ENCODE measurements around the gene GASK1B.

Gene GASK1B

DNA sequence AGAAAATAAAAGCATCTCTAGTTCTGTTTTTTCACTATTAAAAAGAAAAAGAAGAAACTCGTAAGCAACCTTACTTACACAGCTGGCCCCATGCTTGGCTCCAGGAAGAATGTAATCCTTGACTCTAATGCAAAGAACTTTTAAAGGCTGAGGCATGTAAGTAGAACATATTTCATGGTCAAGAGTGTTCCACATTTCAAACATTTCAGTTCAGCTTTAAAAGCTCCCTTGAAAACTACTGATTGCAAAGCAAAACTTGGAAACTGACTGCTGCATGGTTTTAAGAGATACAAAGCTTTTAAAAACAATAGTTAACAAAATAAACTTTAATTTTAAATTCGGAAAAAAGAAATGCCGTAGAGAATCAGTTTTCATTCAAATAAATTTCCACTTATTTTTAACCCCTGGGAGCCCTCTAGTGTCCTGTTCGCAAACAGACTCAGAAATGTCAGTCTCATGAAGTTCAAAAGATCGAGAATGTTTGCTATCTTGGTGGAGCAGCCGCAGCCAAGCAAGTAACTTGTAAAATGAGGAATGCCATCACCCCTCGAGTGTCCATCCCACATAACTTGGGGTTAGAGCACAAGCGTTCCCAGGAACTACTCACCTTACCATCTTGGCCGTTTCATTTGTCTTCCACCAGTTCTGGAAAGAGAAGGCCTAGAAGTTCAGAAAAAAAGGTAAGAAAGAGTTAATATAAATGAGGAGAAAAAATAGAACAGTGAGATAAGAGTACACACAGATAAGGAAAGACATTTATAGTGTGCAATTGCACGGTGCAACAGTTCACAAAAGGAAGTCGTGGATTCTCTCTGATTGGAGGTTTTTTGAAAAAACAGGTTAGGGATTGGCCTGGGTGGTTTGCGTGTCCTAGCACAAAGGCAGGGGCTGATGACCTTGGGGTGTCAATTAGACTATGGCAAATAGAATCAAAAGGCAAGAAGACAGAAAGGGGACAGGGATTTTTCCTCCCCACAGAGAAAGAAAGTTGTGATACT, at the start of gene GASK1B:
Gene GASK1B (minus strand): TSS at position 765 of the 998 bp plus-strand sequence. CDS start 1,650 bp downstream, outside the sequence.
- Histone ChIP-seq H3K36me3 (ENCODE audit: control insufficient read depth, insufficient read depth, low read length) (no peaks in the 10 kb centered on the region), H3K27me3 (ENCODE audit: control insufficient read depth, insufficient read depth, low read length) (no peaks in the 10 kb centered on the region), H3K9ac (ENCODE audit: low read depth, low read length) (no peak within 1 kb of the TSS), H3K27ac (ENCODE audit: low read depth, low read length) (peak within 1 kb of the TSS; percentile 43), H3K9me3 (ENCODE audit: control insufficient read depth, insufficient read depth, low read length) (no peaks in the 10 kb centered on the region), H3K4me3 (ENCODE audit: low read depth, low read length) (no peak within 1 kb of the TSS; the same call in 1 of the 2 replicates), H3K4me1 (ENCODE audit: control insufficient read depth, insufficient read depth, low read length) (peaks cover 5% of the 10 kb centered on the region)

DNA sequence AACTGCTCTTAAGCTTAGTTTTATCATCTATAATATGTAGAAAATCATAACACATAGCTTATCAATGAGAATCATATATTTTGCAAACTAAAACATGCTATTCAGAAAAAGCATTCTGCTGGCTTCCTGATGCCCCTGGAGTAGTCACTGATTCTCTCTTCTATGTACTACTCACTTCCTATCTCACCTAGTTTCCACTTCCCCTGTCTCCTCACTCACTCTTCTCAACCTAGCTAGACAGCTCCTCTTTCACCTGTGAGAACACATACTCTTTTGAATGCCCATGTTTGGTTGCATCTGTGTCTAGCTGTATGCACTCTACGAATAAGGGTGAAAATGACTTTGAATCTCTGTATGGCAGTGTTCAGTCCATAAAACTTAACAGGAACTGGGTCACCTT, 46.8 kb upstream of the GASK1B start:
- Histone ChIP-seq H3K27ac (ENCODE audit: low read depth, low read length) (no peak overlapping the region), H3K36me3 (ENCODE audit: control insufficient read depth, insufficient read depth, low read length) (no peaks in the 10 kb centered on the region), H3K27me3 (ENCODE audit: control insufficient read depth, insufficient read depth, low read length) (no peaks in the 10 kb centered on the region), H3K9ac (ENCODE audit: low read depth, low read length) (no peak overlapping the region), H3K9me3 (ENCODE audit: control insufficient read depth, insufficient read depth, low read length) (no peaks in the 10 kb centered on the region), H3K4me1 (ENCODE audit: control insufficient read depth, insufficient read depth, low read length) (peaks cover 12% of the 10 kb centered on the region), H3K4me3 (ENCODE audit: low read depth, low read length) (no peak overlapping the region)

- Histone ChIP-seq H3K9ac (ENCODE audit: low read depth, low read length) (no peak overlapping the region), H3K4me1 (ENCODE audit: control insufficient read depth, insufficient read depth, low read length) (peaks cover 12% of the 10 kb centered on the region), H3K36me3 (ENCODE audit: control insufficient read depth, insufficient read depth, low read length) (no peaks in the 10 kb centered on the region), H3K27ac (ENCODE audit: low read depth, low read length) (no peak overlapping the region), H3K4me3 (ENCODE audit: low read depth, low read length) (no peak overlapping the region), H3K27me3 (ENCODE audit: control insufficient read depth, insufficient read depth, low read length) (no peaks in the 10 kb centered on the region), H3K9me3 (ENCODE audit: control insufficient read depth, insufficient read depth, low read length) (no peaks in the 10 kb centered on the region)
Observed at GRCh38 chr4:158217763-158218162, 44.9 kb upstream of the GASK1B start.

GRCh38 chr4:158214856-158215255, 42.0 kb upstream of the GASK1B start:
- peaks cover 12% of the 10 kb centered on the region for H3K4me1 ChIP-seq (ENCODE audit: control insufficient read depth, insufficient read depth, low read length)
- H3K9ac ChIP-seq (ENCODE audit: low read depth, low read length) = no peak overlapping the region
- H3K27ac ChIP-seq (ENCODE audit: low read depth, low read length) = no peak overlapping the region
- no peaks in the 10 kb centered on the region for H3K27me3 ChIP-seq (ENCODE audit: control insufficient read depth, insufficient read depth, low read length)
- no peaks in the 10 kb centered on the region for H3K9me3 ChIP-seq (ENCODE audit: control insufficient read depth, insufficient read depth, low read length)
- H3K4me3 ChIP-seq (ENCODE audit: low read depth, low read length) = no peak overlapping the region
- no peaks in the 10 kb centered on the region for H3K36me3 ChIP-seq (ENCODE audit: control insufficient read depth, insufficient read depth, low read length)

DNA sequence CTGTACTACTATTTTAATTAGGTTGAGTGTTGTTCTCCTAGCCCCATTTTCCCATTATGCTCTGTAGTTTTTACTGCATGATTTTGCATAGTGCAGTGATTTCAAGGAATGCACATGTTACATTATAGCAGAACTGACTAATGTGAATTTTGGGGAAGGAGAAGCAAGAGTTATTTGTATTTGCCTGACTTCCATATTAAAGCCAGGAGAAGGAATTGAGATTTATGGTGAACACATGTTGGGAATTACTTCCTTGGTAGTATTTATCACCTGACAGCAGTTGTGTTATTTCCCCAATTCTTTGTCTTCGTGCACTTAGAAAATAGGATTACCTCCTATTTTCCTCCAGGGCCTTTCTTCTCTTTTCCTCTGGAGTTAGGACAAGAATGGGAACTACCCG, 40.6 kb upstream of the GASK1B start:
- Histone ChIP-seq H3K4me1 (ENCODE audit: control insufficient read depth, insufficient read depth, low read length) (peaks cover 6% of the 10 kb centered on the region), H3K9ac (ENCODE audit: low read depth, low read length) (no peak overlapping the region), H3K4me3 (ENCODE audit: low read depth, low read length) (no peak overlapping the region), H3K27me3 (ENCODE audit: control insufficient read depth, insufficient read depth, low read length) (no peaks in the 10 kb centered on the region), H3K27ac (ENCODE audit: low read depth, low read length) (no peak overlapping the region), H3K36me3 (ENCODE audit: control insufficient read depth, insufficient read depth, low read length) (no peaks in the 10 kb centered on the region), H3K9me3 (ENCODE audit: control insufficient read depth, insufficient read depth, low read length) (no peaks in the 10 kb centered on the region)

- Histone ChIP-seq H3K36me3 (ENCODE audit: control insufficient read depth, insufficient read depth, low read length) (no peaks in the 10 kb centered on the region), H3K9me3 (ENCODE audit: control insufficient read depth, insufficient read depth, low read length) (no peaks in the 10 kb centered on the region), H3K4me3 (ENCODE audit: low read depth, low read length) (peak overlapping the region; percentile 60), H3K27ac (ENCODE audit: low read depth, low read length) (peak overlapping the region; percentile 75), H3K9ac (ENCODE audit: low read depth, low read length) (no peak overlapping the region), H3K4me1 (ENCODE audit: control insufficient read depth, insufficient read depth, low read length) (peaks cover 6% of the 10 kb centered on the region), H3K27me3 (ENCODE audit: control insufficient read depth, insufficient read depth, low read length) (no peaks in the 10 kb centered on the region)
Observed at GRCh38 chr4:158211222-158211621, 38.4 kb upstream of the GASK1B start.

DNA sequence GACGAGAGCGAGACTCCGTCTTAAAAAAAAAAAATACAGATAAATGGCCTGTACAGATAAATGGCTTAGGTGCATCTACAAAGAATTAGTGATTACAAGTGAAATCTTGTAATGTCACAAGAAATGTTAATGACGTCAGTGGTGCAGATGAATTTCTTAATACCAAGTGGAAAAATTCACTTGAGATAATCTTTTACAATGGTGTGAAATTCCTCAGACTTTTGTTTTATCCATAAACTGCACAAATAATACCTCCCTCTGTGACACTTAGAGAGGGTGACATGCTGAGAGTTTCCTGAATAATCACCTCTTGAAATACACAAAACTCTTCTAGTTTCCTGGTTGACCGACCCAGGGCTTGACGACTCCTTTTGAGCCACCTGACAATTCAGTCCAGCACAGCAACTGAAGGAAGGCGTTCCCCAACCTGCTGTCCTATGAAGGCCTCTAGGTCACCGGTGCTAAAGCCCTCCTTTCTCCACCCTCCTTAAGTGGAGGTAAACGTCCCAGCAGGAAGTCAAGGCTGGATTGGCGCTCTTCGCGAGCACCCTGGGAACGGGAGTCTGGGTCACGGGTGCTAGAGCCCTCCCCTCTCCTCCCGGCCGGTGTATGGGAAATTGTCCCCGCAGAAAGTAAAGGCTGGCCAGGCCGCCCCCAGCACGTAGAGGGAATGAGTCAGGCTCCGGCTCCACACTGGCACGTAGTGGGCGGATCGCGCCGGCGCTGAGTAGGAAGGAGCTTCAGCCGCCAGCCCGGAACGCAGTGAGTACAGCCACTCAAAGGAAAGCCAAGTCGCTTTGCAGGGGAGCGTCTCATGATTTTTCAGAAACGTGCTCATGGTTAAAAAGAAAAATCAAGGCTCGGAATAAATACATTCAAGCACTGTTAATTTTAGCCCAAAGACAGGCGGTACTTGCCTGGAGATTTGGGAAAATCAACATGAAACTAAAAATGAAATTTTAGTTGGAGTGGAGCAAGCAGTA, 37.3 kb upstream of the GASK1B start, which contains the start of gene TMEM144:
Gene TMEM144 (plus strand): TSS at position 662 of the 983 bp plus-strand sequence. CDS start 2,182 bp downstream, outside the sequence.
- H3K27me3 ChIP-seq (ENCODE audit: control insufficient read depth, insufficient read depth, low read length) = no peaks in the 10 kb centered on the region
- peak within 1 kb of the TSS; percentile 65 for H3K9ac ChIP-seq (ENCODE audit: low read depth, low read length)
- H3K36me3 ChIP-seq (ENCODE audit: control insufficient read depth, insufficient read depth, low read length) = no peaks in the 10 kb centered on the region
- no peaks in the 10 kb centered on the region for H3K9me3 ChIP-seq (ENCODE audit: control insufficient read depth, insufficient read depth, low read length)
- peaks cover 6% of the 10 kb centered on the region for H3K4me1 ChIP-seq (ENCODE audit: control insufficient read depth, insufficient read depth, low read length)
- peak within 1 kb of the TSS; percentile 60 for H3K4me3 ChIP-seq (ENCODE audit: low read depth, low read length)
- peak within 1 kb of the TSS; percentile 75 for H3K27ac ChIP-seq (ENCODE audit: low read depth, low read length)

- H3K4me1 ChIP-seq (ENCODE audit: control insufficient read depth, insufficient read depth, low read length) = peaks cover 6% of the 10 kb centered on the region
- no peaks in the 10 kb centered on the region for H3K36me3 ChIP-seq (ENCODE audit: control insufficient read depth, insufficient read depth, low read length)
- H3K4me3 ChIP-seq (ENCODE audit: low read depth, low read length) = no peak overlapping the region
- H3K27me3 ChIP-seq (ENCODE audit: control insufficient read depth, insufficient read depth, low read length) = no peaks in the 10 kb centered on the region
- no peak overlapping the region for H3K27ac ChIP-seq (ENCODE audit: low read depth, low read length)
- H3K9me3 ChIP-seq (ENCODE audit: control insufficient read depth, insufficient read depth, low read length) = no peaks in the 10 kb centered on the region
- no peak overlapping the region for H3K9ac ChIP-seq (ENCODE audit: low read depth, low read length)
Observed at GRCh38 chr4:158208963-158209640, 36.3 kb upstream of the GASK1B start.

- H3K27ac ChIP-seq (ENCODE audit: low read depth, low read length) = no peak overlapping the region
Observed at GRCh38 chr4:158203929-158204328, 31.1 kb upstream of the GASK1B start.

GRCh38 chr4:158203436-158203835, 30.6 kb upstream of the GASK1B start:
- no peak overlapping the region for H3K27ac ChIP-seq (ENCODE audit: low read depth, low read length)
- no peak overlapping the region for H3K9ac ChIP-seq (ENCODE audit: low read depth, low read length)
- no peak overlapping the region for H3K4me3 ChIP-seq (ENCODE audit: low read depth, low read length)
- no peaks in the 10 kb centered on the region for H3K36me3 ChIP-seq (ENCODE audit: control insufficient read depth, insufficient read depth, low read length)
- no peaks in the 10 kb centered on the region for H3K9me3 ChIP-seq (ENCODE audit: control insufficient read depth, insufficient read depth, low read length)
- no peaks in the 10 kb centered on the region for H3K4me1 ChIP-seq (ENCODE audit: control insufficient read depth, insufficient read depth, low read length)
- H3K27me3 ChIP-seq (ENCODE audit: control insufficient read depth, insufficient read depth, low read length) = no peaks in the 10 kb centered on the region

More at GRCh38 chr4:158203929-158204328, 31.1 kb upstream of the GASK1B start:
- no peaks in the 10 kb centered on the region for H3K9me3 ChIP-seq (ENCODE audit: control insufficient read depth, insufficient read depth, low read length)
- H3K4me3 ChIP-seq (ENCODE audit: low read depth, low read length) = no peak overlapping the region
- H3K36me3 ChIP-seq (ENCODE audit: control insufficient read depth, insufficient read depth, low read length) = no peaks in the 10 kb centered on the region
- H3K9ac ChIP-seq (ENCODE audit: low read depth, low read length) = no peak overlapping the region
- no peaks in the 10 kb centered on the region for H3K4me1 ChIP-seq (ENCODE audit: control insufficient read depth, insufficient read depth, low read length)
- H3K27me3 ChIP-seq (ENCODE audit: control insufficient read depth, insufficient read depth, low read length) = no peaks in the 10 kb centered on the region

All from HUES48 (cell line).